ENCODE results near the gene CFB. TPM values are rescaled to one million over a fixed set of nuclear protein-coding genes. Genes with fewer than 3 reads are reported as not detected.
A peak's percentile ranks its signal among the peaks of the same experiment; 100 is the strongest.

The CFB gene
- total RNA-seq, 1 experiment from 2014 or later, result 944 TPM

DNA sequence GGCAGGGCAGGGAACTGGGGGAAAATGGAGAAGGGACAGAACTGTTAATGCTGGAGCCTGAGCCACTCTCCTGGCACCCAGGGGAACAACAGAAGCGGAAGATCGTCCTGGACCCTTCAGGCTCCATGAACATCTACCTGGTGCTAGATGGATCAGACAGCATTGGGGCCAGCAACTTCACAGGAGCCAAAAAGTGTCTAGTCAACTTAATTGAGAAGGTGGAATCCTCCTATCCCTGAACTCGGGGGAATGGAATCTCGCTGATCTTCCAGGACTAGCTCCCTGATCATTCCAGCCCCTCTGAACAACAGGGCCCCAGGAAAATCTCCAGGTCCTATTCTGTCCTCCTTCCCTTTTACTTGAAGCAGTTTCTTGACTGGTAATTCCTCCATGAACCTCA, 2.0 kb downstream of the CFB start:
- intact Hi-C loops (cut with micrococcal nuclease; ENCODE audit: unreplicated experiment), result loop anchor here (10.0 kb wide), 2 partner anchors 173 to 247 kb away; partner anchors contain the start of genes GPSM3, PBX2 and VWA7
- Mint-ChIP-seq H3K27ac (ENCODE audit: unreplicated experiment) (peak overlapping the region; percentile 84), H3K4me3 (ENCODE audit: low read depth, unreplicated experiment) (peak overlapping the region; percentile 77), H3K27me3 (ENCODE audit: unreplicated experiment) (no peaks in the 10 kb centered on the region), H3K9me3 (ENCODE audit: low read depth, unreplicated experiment) (no peaks in the 10 kb centered on the region), H3K36me3 (ENCODE audit: insufficient read depth, unreplicated experiment) (peaks cover 74% of the 10 kb centered on the region), H3K4me1 (ENCODE audit: low read depth, unreplicated experiment) (peaks cover 66% of the 10 kb centered on the region)
- TF ChIP-seq, protein P1, sequence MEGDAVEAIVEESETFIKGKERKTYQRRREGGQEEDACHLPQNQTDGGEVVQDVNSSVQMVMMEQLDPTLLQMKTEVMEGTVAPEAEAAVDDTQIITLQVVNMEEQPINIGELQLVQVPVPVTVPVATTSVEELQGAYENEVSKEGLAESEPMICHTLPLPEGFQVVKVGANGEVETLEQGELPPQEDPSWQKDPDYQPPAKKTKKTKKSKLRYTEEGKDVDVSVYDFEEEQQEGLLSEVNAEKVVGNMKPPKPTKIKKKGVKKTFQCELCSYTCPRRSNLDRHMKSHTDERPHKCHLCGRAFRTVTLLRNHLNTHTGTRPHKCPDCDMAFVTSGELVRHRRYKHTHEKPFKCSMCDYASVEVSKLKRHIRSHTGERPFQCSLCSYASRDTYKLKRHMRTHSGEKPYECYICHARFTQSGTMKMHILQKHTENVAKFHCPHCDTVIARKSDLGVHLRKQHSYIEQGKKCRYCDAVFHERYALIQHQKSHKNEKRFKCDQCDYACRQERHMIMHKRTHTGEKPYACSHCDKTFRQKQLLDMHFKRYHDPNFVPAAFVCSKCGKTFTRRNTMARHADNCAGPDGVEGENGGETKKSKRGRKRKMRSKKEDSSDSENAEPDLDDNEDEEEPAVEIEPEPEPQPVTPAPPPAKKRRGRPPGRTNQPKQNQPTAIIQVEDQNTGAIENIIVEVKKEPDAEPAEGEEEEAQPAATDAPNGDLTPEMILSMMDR (IDR thresholded peaks at IDR 0.05; ENCODE audit: unreplicated experiment), result no peak
- CTCF ChIA-PET, result no interaction called here
- no TSS peak for BruUV-seq (replicated peaks)
- DNase-seq, result no peak

DNA sequence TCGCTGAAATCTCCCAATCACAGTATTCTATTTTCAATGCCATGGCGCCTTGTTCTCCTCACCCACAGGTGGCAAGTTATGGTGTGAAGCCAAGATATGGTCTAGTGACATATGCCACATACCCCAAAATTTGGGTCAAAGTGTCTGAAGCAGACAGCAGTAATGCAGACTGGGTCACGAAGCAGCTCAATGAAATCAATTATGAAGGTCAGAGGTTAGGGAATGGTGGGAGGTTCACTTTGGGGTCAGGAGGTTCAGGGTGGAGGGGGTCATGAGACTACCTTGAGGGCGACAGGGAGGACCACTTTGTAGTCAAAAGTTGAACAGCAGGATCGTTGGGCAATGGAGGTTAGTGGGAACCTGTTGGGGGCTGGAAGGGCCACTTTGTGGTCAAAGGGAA, 2.4 kb downstream of the CFB start:
- peak overlapping the region; percentile 84 for H3K27ac Mint-ChIP-seq (ENCODE audit: unreplicated experiment)
- no peaks in the 10 kb centered on the region for H3K9me3 Mint-ChIP-seq (ENCODE audit: low read depth, unreplicated experiment)
- TF ChIP-seq, protein P1 (IDR thresholded peaks at IDR 0.05; ENCODE audit: unreplicated experiment), result no peak
- no peaks in the 10 kb centered on the region for H3K27me3 Mint-ChIP-seq (ENCODE audit: unreplicated experiment)
- no TSS peak for BruUV-seq (replicated peaks)
- CTCF ChIA-PET, result interaction anchor here (0.6 to 1.1 kb wide), 2 partner anchors 20 to 51 kb away, joined by 3 read pairs; partner anchors contain the start of gene EHMT2
- no peak for DNase-seq
- peaks cover 78% of the 10 kb centered on the region for H3K36me3 Mint-ChIP-seq (ENCODE audit: insufficient read depth, unreplicated experiment)
- intact Hi-C loops (cut with micrococcal nuclease; ENCODE audit: unreplicated experiment), result loop anchor here (10.0 kb wide), 2 partner anchors 174 to 246 kb away; partner anchors contain the start of genes GPSM3, PBX2 and VWA7
- H3K4me1 Mint-ChIP-seq (ENCODE audit: low read depth, unreplicated experiment), result peaks cover 69% of the 10 kb centered on the region
- H3K4me3 Mint-ChIP-seq (ENCODE audit: low read depth, unreplicated experiment), result peak overlapping the region; percentile 77

DNA sequence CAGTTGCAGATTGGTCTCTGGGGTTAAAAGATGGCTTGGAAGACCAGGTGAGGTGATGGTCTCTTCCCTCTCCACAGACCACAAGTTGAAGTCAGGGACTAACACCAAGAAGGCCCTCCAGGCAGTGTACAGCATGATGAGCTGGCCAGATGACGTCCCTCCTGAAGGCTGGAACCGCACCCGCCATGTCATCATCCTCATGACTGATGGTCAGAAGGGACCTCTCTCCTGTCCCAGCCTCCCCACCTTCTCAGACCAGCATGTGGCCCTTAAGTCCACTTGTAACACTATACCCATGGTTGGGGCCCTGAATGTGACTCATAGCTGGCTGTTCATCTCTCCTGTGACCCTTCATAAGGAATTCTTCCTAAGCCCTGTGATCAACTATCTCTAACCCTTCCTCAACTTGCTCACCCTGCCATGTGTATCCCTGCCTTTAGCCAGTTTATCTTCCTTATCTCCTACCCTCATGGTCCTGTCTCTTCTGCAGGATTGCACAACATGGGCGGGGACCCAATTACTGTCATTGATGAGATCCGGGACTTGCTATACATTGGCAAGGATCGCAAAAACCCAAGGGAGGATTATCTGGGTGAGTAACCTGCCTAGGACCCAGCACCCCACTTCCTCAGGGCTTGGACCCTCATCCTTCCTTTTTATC, 3.0 kb downstream of the CFB start:
- CTCF ChIA-PET, result interaction anchor here (0.6 to 1.1 kb wide), 2 partner anchors 19 to 51 kb away, joined by 3 read pairs; partner anchors contain the start of gene EHMT2
- Mint-ChIP-seq H3K36me3 (ENCODE audit: insufficient read depth, unreplicated experiment) (peaks cover 84% of the 10 kb centered on the region), H3K9me3 (ENCODE audit: low read depth, unreplicated experiment) (no peaks in the 10 kb centered on the region), H3K27me3 (ENCODE audit: unreplicated experiment) (no peaks in the 10 kb centered on the region), H3K4me3 (ENCODE audit: low read depth, unreplicated experiment) (peak overlapping the region; percentile 77), H3K27ac (ENCODE audit: unreplicated experiment) (peak overlapping the region; percentile 84), H3K4me1 (ENCODE audit: low read depth, unreplicated experiment) (peaks cover 71% of the 10 kb centered on the region)
- TF ChIP-seq, protein P1 (IDR thresholded peaks at IDR 0.05; ENCODE audit: unreplicated experiment), result no peak
- no TSS peak for BruUV-seq (replicated peaks)
- intact Hi-C loops (cut with micrococcal nuclease; ENCODE audit: unreplicated experiment), result loop anchor here (10.0 kb wide), 2 partner anchors 174 to 246 kb away; partner anchors contain the start of genes GPSM3, PBX2 and VWA7
- peak; percentile 41 for DNase-seq

DNA sequence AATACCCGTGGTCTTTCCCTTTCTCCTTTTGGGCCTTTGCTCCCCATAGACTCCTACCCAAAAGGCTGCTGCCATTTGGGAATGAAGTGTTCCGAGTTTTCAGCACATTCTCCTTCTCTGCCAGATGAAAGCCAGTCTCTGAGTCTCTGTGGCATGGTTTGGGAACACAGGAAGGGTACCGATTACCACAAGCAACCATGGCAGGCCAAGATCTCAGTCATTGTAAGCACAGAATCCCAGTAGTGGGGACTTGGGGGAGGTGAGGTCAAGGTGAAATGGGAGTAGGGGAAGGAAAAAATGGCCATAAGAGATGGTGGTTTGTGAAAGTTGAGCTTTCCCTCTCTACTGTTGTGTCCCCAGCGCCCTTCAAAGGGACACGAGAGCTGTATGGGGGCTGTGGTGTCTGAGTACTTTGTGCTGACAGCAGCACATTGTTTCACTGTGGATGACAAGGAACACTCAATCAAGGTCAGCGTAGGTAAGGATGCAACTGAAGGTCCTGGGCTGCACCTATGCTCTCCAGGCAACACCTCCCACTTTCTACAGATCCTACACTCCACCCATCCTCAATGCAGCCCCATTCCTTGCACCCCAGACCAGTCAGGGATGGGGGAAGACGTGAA, 4.1 kb downstream of the CFB start:
- Mint-ChIP-seq H3K4me3 (ENCODE audit: low read depth, unreplicated experiment) (no peak overlapping the region), H3K27ac (ENCODE audit: unreplicated experiment) (peak overlapping the region; percentile 84), H3K27me3 (ENCODE audit: unreplicated experiment) (no peaks in the 10 kb centered on the region), H3K36me3 (ENCODE audit: insufficient read depth, unreplicated experiment) (peaks cover 95% of the 10 kb centered on the region), H3K9me3 (ENCODE audit: low read depth, unreplicated experiment) (no peaks in the 10 kb centered on the region), H3K4me1 (ENCODE audit: low read depth, unreplicated experiment) (peaks cover 60% of the 10 kb centered on the region)
- no peak for DNase-seq
- intact Hi-C loops (cut with micrococcal nuclease; ENCODE audit: unreplicated experiment), result loop anchor here (10.0 kb wide), 2 partner anchors 175 to 245 kb away; partner anchors contain the start of genes GPSM3, PBX2 and VWA7
- CTCF ChIA-PET, result interaction anchor here (0.6 to 1.2 kb wide), 2 partner anchors 47 to 252 kb away, joined by 3 to 6 read pairs; no protein-coding TSS in a partner anchor
- BruUV-seq (replicated peaks), result no TSS peak
- TF ChIP-seq, protein P1 (IDR thresholded peaks at IDR 0.05; ENCODE audit: unreplicated experiment), result no peak

Measured in Calu3 (cell line).